ENCODE results near the gene BCAT1. TPM values are rescaled to one million over a fixed set of nuclear protein-coding genes. Genes with fewer than 3 reads are reported as not detected.

The BCAT1 gene
- total and polyA plus RNA-seq, 2 of the 8 experiments (the other 6 are each of a cell fraction or from before 2014, with no cell fraction given): 19.7 to 263 TPM

DNA sequence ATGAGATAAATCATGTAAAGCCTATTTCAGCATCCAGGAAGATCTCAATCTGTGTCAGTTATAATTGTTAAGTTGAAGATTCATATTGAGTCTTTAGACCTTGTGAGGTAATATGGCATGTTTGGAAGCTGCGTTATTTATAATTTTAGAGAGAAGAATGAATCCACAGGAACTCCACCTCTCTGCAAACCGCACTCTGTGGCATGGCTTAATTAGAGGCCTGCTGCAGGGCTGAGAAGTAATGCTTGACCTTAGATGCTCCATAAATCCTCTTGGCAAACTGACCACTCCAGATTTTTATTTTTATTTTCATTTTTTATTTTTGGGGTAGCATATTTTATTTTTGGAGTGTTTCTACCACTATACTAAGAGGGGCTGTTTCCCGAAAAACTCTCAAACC is 28.8 kb downstream of the BCAT1 start:
- H2AFZ ChIP-seq (ENCODE audit: low read length): no peak overlapping the region
- no peak overlapping the region for H3K9ac ChIP-seq (replicated peaks in 1 of 4; ENCODE audit: extremely low read depth in 1 of 4, low read depth in 3 of 4, low read length in 3 of 4)
- no peak overlapping the region for H3K4me3 ChIP-seq (ENCODE audit: extremely low read depth in 1 of 4, insufficient read depth in 2 of 4, low read depth in 3 of 4, low read length in 4 of 4)
- H3K56ac ChIP-seq (replicated peaks; ENCODE audit: insufficient read length, low read depth, low read length): no peak overlapping the region
- peaks cover 2 to 5% of the 10 kb centered on the region in 2 experiments for H4K20me1 ChIP-seq (replicated peaks in 1 of 2; ENCODE audit: control insufficient read depth in 1 of 2, insufficient read depth in 2 of 2, low read length in 2 of 2)
- H2BK20ac ChIP-seq (ENCODE audit: low read length): no peak overlapping the region
- FAIRE-seq (no peak), DNase-seq (ENCODE audit: low read depth in 1 of 2, low spot score in 2 of 2) (no peak)
- no peak overlapping the region for H4K8ac ChIP-seq (ENCODE audit: extremely low read depth, insufficient read depth, low read length)
- peaks cover 0 to 4% (median under 1%) of the 10 kb centered on the region in 4 experiments; a peak in 2 of 8 replicates for H3K36me3 ChIP-seq (ENCODE audit: control insufficient read depth in 2 of 4, insufficient read depth in 4 of 4, low read length in 3 of 4)
- no peak overlapping the region for H4K91ac ChIP-seq (replicated peaks; ENCODE audit: insufficient read length, low read length)
- H3K23ac ChIP-seq (ENCODE audit: insufficient read length): no peak overlapping the region
- H2BK5ac ChIP-seq (ENCODE audit: low read depth, low read length): no peak overlapping the region
- H3K23me2 ChIP-seq (ENCODE audit: low read depth, low read length): no peaks in the 10 kb centered on the region
- H4K5ac ChIP-seq (ENCODE audit: insufficient read length, low read depth, low read length): no peak overlapping the region
- peaks cover 0 to 4% (median 3%) of the 10 kb centered on the region in 4 experiments; a peak in 5 of 7 replicates for H3K4me1 ChIP-seq (replicated peaks in 1 of 4; ENCODE audit: control insufficient read depth in 3 of 4, insufficient read depth in 4 of 4, low read length in 3 of 4)
- no peak overlapping the region for H3K4me2 ChIP-seq (ENCODE audit: insufficient read depth in 1 of 2, low read depth in 2 of 2, low read length in 2 of 2)
- no peak for TF ChIP-seq CHD2 (IDR thresholded peaks at IDR 0.05; ENCODE audit: low read length)
- no peak for TF ChIP-seq GABPA (IDR thresholded peaks at IDR 0.05; ENCODE audit: borderline replicate concordance, insufficient read depth, low read length)
- TF ChIP-seq RFX5 (IDR thresholded peaks at IDR 0.05; ENCODE audit: borderline replicate concordance, low read depth, low read length): no peak
- TF ChIP-seq SUZ12 (IDR thresholded peaks at IDR 0.05; ENCODE audit: low read length): no peak
- TF ChIP-seq RBBP5 (IDR thresholded peaks at IDR 0.05; ENCODE audit: borderline replicate concordance, low read depth, low read length): no peak
- TF ChIP-seq POU5F1 (IDR thresholded peaks at IDR 0.05; ENCODE audit: low read depth, low read length): no peak
- TF ChIP-seq SAP30 (IDR thresholded peaks at IDR 0.05; ENCODE audit: insufficient read depth, insufficient replicate concordance, low read length): no peak
- TF ChIP-seq CHD1 (IDR thresholded peaks at IDR 0.05; ENCODE audit: low read depth, low read length): no peak
- TF ChIP-seq GTF2F1 (IDR thresholded peaks at IDR 0.05; ENCODE audit: borderline replicate concordance, low read depth, low read length): no peak
- no peak for TF ChIP-seq TAF7 (optimal IDR thresholded peaks at IDR 0.05; ENCODE audit: borderline replicate concordance, low read depth, low read length)
- ChIA-PET CTCF (ENCODE audit: partially characterized antibody) (interaction anchor here (1.0 to 1.1 kb wide), 2 partner anchors 10 to 39 kb away, joined by 3 read pairs; no protein-coding TSS in a partner anchor), POLR2A (ENCODE audit: partially characterized antibody) (interaction anchor here (1.0 to 4.0 kb wide), 10 partner anchors 9 to 30 kb away, joined by 3 to 63 read pairs (median 10); partner anchors contain the start of gene BCAT1)
- no peaks in the 10 kb centered on the region; a peak in 1 of 4 replicates for H3K9me3 ChIP-seq (ENCODE audit: insufficient read depth in 2 of 2, low read depth in 1 of 2, low read length in 1 of 2)
- H3K14ac ChIP-seq (ENCODE audit: insufficient read length): no peak overlapping the region
- H3K79me2 ChIP-seq (ENCODE audit: control insufficient read depth in 1 of 2, insufficient read depth in 2 of 2, low read length in 2 of 2): peaks cover 13 to 98% of the 10 kb centered on the region in 2 experiments
- no peak overlapping the region for H2BK12ac ChIP-seq (ENCODE audit: low read depth, low read length)
- H3K4ac ChIP-seq (replicated peaks; ENCODE audit: insufficient read length, low read depth, low read length): no peak overlapping the region
- no peak overlapping the region for H3K27ac ChIP-seq (ENCODE audit: low read depth, low read length)
- H3K27me3 ChIP-seq (replicated peaks in 1 of 4; ENCODE audit: control insufficient read depth in 3 of 4, extremely low read depth in 1 of 4, insufficient read depth in 3 of 4, low read length in 3 of 4): no peaks in the 10 kb centered on the region
- no peak overlapping the region for H2BK120ac ChIP-seq (replicated peaks; ENCODE audit: low read depth, low read length)
- peaks cover 3% of the 10 kb centered on the region; the same call in 1 of the 2 replicates for H3K79me1 ChIP-seq (ENCODE audit: low read depth, low read length)
- H2BK15ac ChIP-seq (ENCODE audit: low read length): no peak overlapping the region
- no peak overlapping the region for H3K18ac ChIP-seq (ENCODE audit: extremely low read depth, low read length)
- no peak overlapping the region for H2AK5ac ChIP-seq (ENCODE audit: low read depth, low read length)
- 87% methylated on average over 3 of the region's 3 CpGs; no CpG with 5 or more reads in 1 of the 2 experiments for WGBS, 2 experiments (ENCODE audit: extremely low coverage in 1 of 2, insufficient coverage in 1 of 2, insufficient read length in 1 of 2, insufficient replicate concordance in 2 of 2, low coverage in 1 of 2, low lambda C conversion rate in 2 of 2, missing lambda C conversion rate in 1 of 2)

Data from H1 (cell line).